ENCODE data around the gene LAPTM4A. TPM values are rescaled to one million over a fixed set of nuclear protein-coding genes. Genes with fewer than 3 reads are reported as not detected.

Gene LAPTM4A
- total and polyA plus RNA-seq, 10 of the 15 experiments (the other 5 are each of a cell fraction or from before 2014, with no cell fraction given), result 17.8 to 107 (median 45.8) TPM

DNA sequence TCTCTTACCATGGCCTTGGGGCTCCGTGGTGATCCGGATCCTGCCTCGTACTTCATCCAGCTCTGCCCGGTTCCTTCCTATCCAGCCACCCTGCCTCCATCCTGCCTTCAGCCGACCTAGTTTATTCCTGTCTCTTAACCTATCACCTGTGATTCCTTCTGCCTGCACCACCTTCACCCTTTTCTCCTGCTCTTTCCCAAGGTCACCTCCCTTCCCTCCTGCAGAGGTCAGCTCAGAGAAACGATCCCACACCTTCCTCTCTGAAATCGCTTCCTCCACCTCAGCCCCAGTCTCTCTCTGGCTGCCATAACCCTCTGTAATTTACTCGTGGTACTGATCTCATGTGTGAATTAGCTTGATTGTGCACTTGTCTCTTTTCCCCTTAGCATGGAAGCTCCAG is 23.5 kb upstream of the LAPTM4A start:
- ChIA-PET POLR2A (no interaction called here), CTCF (interaction anchor here (1.0 kb wide), 1 partner anchor 59 kb away, joined by 4 read pairs; no protein-coding TSS in a partner anchor), RAD21 (ENCODE audit: unreplicated experiment) (no interaction called here), SMC1A (ENCODE audit: uncharacterized antibody, unreplicated experiment) (interaction anchor here (1.1 kb wide), 1 partner anchor 15 kb away, joined by 3 read pairs; no protein-coding TSS in a partner anchor)
- no peak overlapping the region for H3K4me3 ChIP-seq
- no peaks in the 10 kb centered on the region for H3K79me2 ChIP-seq (ENCODE audit: control insufficient read depth, insufficient read depth, low read length)
- in situ Hi-C loops (cut with MboI) (no loop called here), intact Hi-C loops (cut with micrococcal nuclease; ENCODE audit: unreplicated experiment) (no loop called here)
- no peaks in the 10 kb centered on the region for H3K4me1 ChIP-seq (ENCODE audit: control insufficient read depth, insufficient read depth, low read length)
- no peak for TF ChIP-seq SMC3 (IDR thresholded peaks at IDR 0.05; ENCODE audit: borderline replicate concordance, low read length)
- TF ChIP-seq NFYB (IDR thresholded peaks at IDR 0.05; ENCODE audit: insufficient read depth, low read depth, low read length), result no peak
- no peak for TF ChIP-seq ZNF622 (IDR thresholded peaks at IDR 0.05)
- TF ChIP-seq, protein P1, sequence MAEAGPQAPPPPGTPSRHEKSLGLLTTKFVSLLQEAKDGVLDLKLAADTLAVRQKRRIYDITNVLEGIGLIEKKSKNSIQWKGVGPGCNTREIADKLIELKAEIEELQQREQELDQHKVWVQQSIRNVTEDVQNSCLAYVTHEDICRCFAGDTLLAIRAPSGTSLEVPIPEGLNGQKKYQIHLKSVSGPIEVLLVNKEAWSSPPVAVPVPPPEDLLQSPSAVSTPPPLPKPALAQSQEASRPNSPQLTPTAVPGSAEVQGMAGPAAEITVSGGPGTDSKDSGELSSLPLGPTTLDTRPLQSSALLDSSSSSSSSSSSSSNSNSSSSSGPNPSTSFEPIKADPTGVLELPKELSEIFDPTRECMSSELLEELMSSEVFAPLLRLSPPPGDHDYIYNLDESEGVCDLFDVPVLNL (IDR thresholded peaks at IDR 0.05; ENCODE audit: low read depth, low read length), result no peak
- TF ChIP-seq, protein P2, sequence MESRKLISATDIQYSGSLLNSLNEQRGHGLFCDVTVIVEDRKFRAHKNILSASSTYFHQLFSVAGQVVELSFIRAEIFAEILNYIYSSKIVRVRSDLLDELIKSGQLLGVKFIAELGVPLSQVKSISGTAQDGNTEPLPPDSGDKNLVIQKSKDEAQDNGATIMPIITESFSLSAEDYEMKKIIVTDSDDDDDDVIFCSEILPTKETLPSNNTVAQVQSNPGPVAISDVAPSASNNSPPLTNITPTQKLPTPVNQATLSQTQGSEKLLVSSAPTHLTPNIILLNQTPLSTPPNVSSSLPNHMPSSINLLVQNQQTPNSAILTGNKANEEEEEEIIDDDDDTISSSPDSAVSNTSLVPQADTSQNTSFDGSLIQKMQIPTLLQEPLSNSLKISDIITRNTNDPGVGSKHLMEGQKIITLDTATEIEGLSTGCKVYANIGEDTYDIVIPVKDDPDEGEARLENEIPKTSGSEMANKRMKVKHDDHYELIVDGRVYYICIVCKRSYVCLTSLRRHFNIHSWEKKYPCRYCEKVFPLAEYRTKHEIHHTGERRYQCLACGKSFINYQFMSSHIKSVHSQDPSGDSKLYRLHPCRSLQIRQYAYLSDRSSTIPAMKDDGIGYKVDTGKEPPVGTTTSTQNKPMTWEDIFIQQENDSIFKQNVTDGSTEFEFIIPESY (IDR thresholded peaks at IDR 0.05), result no peak
- no peak for TF ChIP-seq MYB (IDR thresholded peaks at IDR 0.05; ENCODE audit: borderline replicate concordance, low read depth, low read length)
- no peak for TF ChIP-seq ZBED1 (IDR thresholded peaks at IDR 0.05; ENCODE audit: borderline replicate concordance)
- no peak for TF ChIP-seq BACH1 (IDR thresholded peaks at IDR 0.05; ENCODE audit: borderline replicate concordance)
- TF ChIP-seq ZNF207 (IDR thresholded peaks at IDR 0.05; ENCODE audit: borderline replicate concordance), result no peak
- TF ChIP-seq BHLHE40 (IDR thresholded peaks at IDR 0.05; ENCODE audit: borderline replicate concordance in 1 of 2, low read depth in 2 of 2, low read length in 1 of 2), result no peak
- no peak for TF ChIP-seq MTA2 (IDR thresholded peaks at IDR 0.05; ENCODE audit: low read depth)
- no peak for TF ChIP-seq SMAD5 (IDR thresholded peaks at IDR 0.05; ENCODE audit: low read depth)
- TF ChIP-seq, protein P3, sequence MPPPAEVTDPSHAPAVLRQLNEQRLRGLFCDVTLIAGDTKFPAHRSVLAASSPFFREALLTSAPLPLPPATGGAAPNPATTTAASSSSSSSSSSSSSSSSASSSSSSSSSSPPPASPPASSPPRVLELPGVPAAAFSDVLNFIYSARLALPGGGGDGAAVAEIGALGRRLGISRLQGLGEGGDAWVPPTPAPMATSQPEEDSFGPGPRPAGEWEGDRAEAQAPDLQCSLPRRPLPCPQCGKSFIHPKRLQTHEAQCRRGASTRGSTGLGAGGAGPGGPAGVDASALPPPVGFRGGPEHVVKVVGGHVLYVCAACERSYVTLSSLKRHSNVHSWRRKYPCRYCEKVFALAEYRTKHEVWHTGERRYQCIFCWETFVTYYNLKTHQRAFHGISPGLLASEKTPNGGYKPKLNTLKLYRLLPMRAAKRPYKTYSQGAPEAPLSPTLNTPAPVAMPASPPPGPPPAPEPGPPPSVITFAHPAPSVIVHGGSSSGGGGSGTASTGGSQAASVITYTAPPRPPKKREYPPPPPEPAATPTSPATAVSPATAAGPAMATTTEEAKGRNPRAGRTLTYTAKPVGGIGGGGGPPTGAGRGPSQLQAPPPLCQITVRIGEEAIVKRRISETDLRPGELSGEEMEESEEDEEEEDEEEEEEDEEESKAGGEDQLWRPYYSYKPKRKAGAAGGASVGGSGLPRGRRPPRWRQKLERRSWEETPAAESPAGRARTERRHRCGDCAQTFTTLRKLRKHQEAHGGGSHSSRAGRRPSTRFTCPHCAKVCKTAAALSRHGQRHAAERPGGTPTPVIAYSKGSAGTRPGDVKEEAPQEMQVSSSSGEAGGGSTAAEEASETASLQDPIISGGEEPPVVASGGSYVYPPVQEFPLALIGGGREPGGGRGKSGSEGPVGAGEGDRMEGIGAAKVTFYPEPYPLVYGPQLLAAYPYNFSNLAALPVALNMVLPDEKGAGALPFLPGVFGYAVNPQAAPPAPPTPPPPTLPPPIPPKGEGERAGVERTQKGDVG (CRISPR knock-in tag; IDR thresholded peaks at IDR 0.05), result no peak
- TF ChIP-seq SUPT20H (IDR thresholded peaks at IDR 0.05; ENCODE audit: borderline replicate concordance, control insufficient read depth, low read depth, low read length), result no peak
- H3K9ac ChIP-seq (ENCODE audit: control insufficient read depth, insufficient read depth, low read length), result no peak overlapping the region
- DNase-seq (ENCODE audit: low read depth, low spot score), result no peak
- H3K9me3 ChIP-seq (replicated peaks; ENCODE audit: control insufficient read depth, insufficient read depth, low read length), result no peaks in the 10 kb centered on the region
- H3K4me2 ChIP-seq (ENCODE audit: control insufficient read depth, insufficient read depth), result no peak overlapping the region
- no TSS peak for BruUV-seq (replicated peaks)
- no peak overlapping the region for H2AFZ ChIP-seq (ENCODE audit: control insufficient read depth, low read depth, low read length)
- H3K27me3 ChIP-seq (replicated peaks in 1 of 2; ENCODE audit: control insufficient read depth in 2 of 2, insufficient read depth in 2 of 2, low read length in 1 of 2), result no peaks in the 10 kb centered on the region; a peak in 2 of 4 replicates
- H4K20me1 ChIP-seq (ENCODE audit: control insufficient read depth, insufficient read depth), result no peaks in the 10 kb centered on the region
- no peak for ATAC-seq
- no peak overlapping the region for H3K27ac ChIP-seq (ENCODE audit: control insufficient read depth, insufficient read depth)
- FAIRE-seq, result no peak
- WGBS (ENCODE audit: insufficient coverage, insufficient replicate concordance, low lambda C conversion rate, missing lambda C conversion rate), result 47% methylated on average over 8 of the region's 8 CpGs
- H3K36me3 ChIP-seq (ENCODE audit: control insufficient read depth in 2 of 2, insufficient read depth in 2 of 2, low read length in 1 of 2), result no peaks in the 10 kb centered on the region
